RWPE2 (cell line): ENCODE data around the gene SETD2.

Experiments
- ATAC-seq: fragments of 200-7000 bp; cut with Tn5 transposase; 3 replicates; pipeline ENCODE4 v1.9.1; 2021; ENCODE audit warnings: low read depth
- DNase-seq: peaks from one replicate; pipeline ENCODE4 v3.0.0-alpha.2; 2020; ENCODE audit warnings: low spot score
- H3K27ac ChIP-seq: fragments of 450-650 bp; 2 replicates; pipeline ENCODE4 v1.5.1; 2017; ENCODE audit warnings: mild to moderate bottlenecking; ENCODE audit not compliant: poor library complexity, severe bottlenecking
- H3K27me3 ChIP-seq: fragments of 250-450 bp; sonication (Bioruptor Pico); 2 replicates; pipeline ENCODE4 v1.5.1; 2021; ENCODE audit warnings: mild to moderate bottlenecking, moderate library complexity; ENCODE audit not compliant: insufficient read depth, poor library complexity, severe bottlenecking
- H3K36me3 ChIP-seq: fragments of 250-450 bp; sonication (Bioruptor Pico); 2 replicates; pipeline ENCODE4 v1.5.1; 2020; ENCODE audit warnings: low read depth, mild to moderate bottlenecking, moderate library complexity
- H3K4me1 ChIP-seq: fragments of 250-450 bp; sonication (Bioruptor Pico); 2 replicates; pipeline ENCODE4 v1.5.1; 2021; ENCODE audit warnings: mild to moderate bottlenecking, moderate library complexity; ENCODE audit not compliant: insufficient read depth, poor library complexity, severe bottlenecking
- H3K4me3 ChIP-seq: fragments of 250-450 bp; sonication (Bioruptor Pico); 2 replicates; pipeline ENCODE4 v1.5.1; 2021; ENCODE audit warnings: mild to moderate bottlenecking, moderate library complexity; ENCODE audit not compliant: severe bottlenecking
- H3K9me3 ChIP-seq: fragments of 250-450 bp; sonication (Bioruptor Pico); 2 replicates; pipeline ENCODE4 v1.5.1; 2021; ENCODE audit warnings: mild to moderate bottlenecking, moderate library complexity; ENCODE audit not compliant: severe bottlenecking
- CTCF ChIP-seq: fragments of 450-650 bp; IDR thresholded peaks from one replicate; pipeline ENCODE4 v1.5.1; 2017; ENCODE audit warnings: mild to moderate bottlenecking, moderate library complexity; ENCODE audit not compliant: poor library complexity, severe bottlenecking

Gene SETD2

GRCh38 chr3:47016934-47017435 is 146.9 kb downstream of the SETD2 start:
- DNase-seq (no peak), ATAC-seq (peak; percentile 67)
- H3K9me3 ChIP-seq: no peaks in the 10 kb centered on the region
- TF ChIP-seq CTCF: no peak
- H3K4me3 ChIP-seq: no peak overlapping the region
- peaks cover 10% of the 10 kb centered on the region for H3K4me1 ChIP-seq
- peaks cover 46% of the 10 kb centered on the region for H3K36me3 ChIP-seq
- H3K27me3 ChIP-seq: no peaks in the 10 kb centered on the region
- peak overlapping the region; percentile 31 for H3K27ac ChIP-seq

- H3K36me3 ChIP-seq: peaks cover 46% of the 10 kb centered on the region
Observed at GRCh38 chr3:47016086-47016933, 147.6 kb downstream of the SETD2 start.

GRCh38 chr3:47015151-47015550 is 148.8 kb downstream of the SETD2 start:
- H3K4me3 ChIP-seq: no peak overlapping the region
- no peak for TF ChIP-seq CTCF
- no peak overlapping the region for H3K27ac ChIP-seq
- H3K27me3 ChIP-seq: no peaks in the 10 kb centered on the region
- H3K4me1 ChIP-seq: peaks cover 10% of the 10 kb centered on the region
- H3K9me3 ChIP-seq: no peaks in the 10 kb centered on the region
- H3K36me3 ChIP-seq: peaks cover 37% of the 10 kb centered on the region
- DNase-seq (no peak), ATAC-seq (no peak)

More at GRCh38 chr3:47016086-47016933, 147.6 kb downstream of the SETD2 start:
- no peak for DNase-seq
- Histone ChIP-seq H3K27me3 (no peaks in the 10 kb centered on the region), H3K27ac (peak overlapping the region; percentile 31), H3K4me1 (peaks cover 10% of the 10 kb centered on the region), H3K4me3 (no peak overlapping the region), H3K9me3 (no peaks in the 10 kb centered on the region)
- no peak for ATAC-seq
- no peak for TF ChIP-seq CTCF

GRCh38 chr3:47014036-47014435 is 149.9 kb downstream of the SETD2 start:
- Histone ChIP-seq H3K9me3 (no peaks in the 10 kb centered on the region), H3K27ac (no peak overlapping the region), H3K4me3 (no peak overlapping the region), H3K27me3 (no peaks in the 10 kb centered on the region), H3K36me3 (peaks cover 26% of the 10 kb centered on the region), H3K4me1 (peaks cover 10% of the 10 kb centered on the region)
- DNase-seq (no peak), ATAC-seq (no peak)
- TF ChIP-seq CTCF: no peak

GRCh38 chr3:47013231-47013630 is 150.7 kb downstream of the SETD2 start:
- no peaks in the 10 kb centered on the region for H3K27me3 ChIP-seq
- ATAC-seq (no peak), DNase-seq (no peak)
- H3K4me1 ChIP-seq: peaks cover 10% of the 10 kb centered on the region
- no peak for TF ChIP-seq CTCF
- peaks cover 24% of the 10 kb centered on the region for H3K36me3 ChIP-seq
- H3K4me3 ChIP-seq: no peak overlapping the region
- H3K9me3 ChIP-seq: no peaks in the 10 kb centered on the region
- H3K27ac ChIP-seq: no peak overlapping the region
